HG02610 (cell line): ENCODE data around the gene DDT.
"Not testable (repeated sequence)": the region's sequence is repeated elsewhere in the genome, so short reads cannot be mapped to it uniquely, and the experiment has no call there.

Experiments
- ATAC-seq: cut with Tn5 transposase; IDR thresholded peaks from one replicate; pipeline ENCODE4 v1.9.1; 2021; ENCODE audit warnings: mild to moderate bottlenecking, moderate library complexity; ENCODE audit not compliant: unreplicated experiment

DDT gene

GRCh38 chr22:23993080-23993479 is 18.8 kb upstream of the DDT start:
- ATAC-seq = not testable (repeated sequence)

GRCh38 chr22:23989583-23990244 is 15.5 kb upstream of the DDT start:
- ATAC-seq = not testable (repeated sequence)

- ATAC-seq = not testable (repeated sequence)
These were observed 12.4 kb upstream of the DDT start for GRCh38 chr22:23986538-23987178.

GRCh38 chr22:23986089-23986488 is 11.8 kb upstream of the DDT start:
- not testable (repeated sequence) for ATAC-seq

GRCh38 chr22:23984430-23984829 is 10.2 kb upstream of the DDT start:
- ATAC-seq = no peak

GRCh38 chr22:23980567-23980966 is 6.3 kb upstream of the DDT start:
- ATAC-seq = not testable (repeated sequence)

- not testable (repeated sequence) for ATAC-seq
These were observed 5.5 kb upstream of the DDT start, which contains the start of gene GSTT2 for GRCh38 chr22:23979557-23980240. TSS of gene GSTT2 (plus strand) at chr22:23980134.

- not testable (repeated sequence) for ATAC-seq
These were observed 3.1 kb upstream of the DDT start for GRCh38 chr22:23977304-23977703.

GRCh38 chr22:23974836-23975352 is 653 bp upstream of the DDT start:
- not testable (repeated sequence) for ATAC-seq

- not testable (repeated sequence) for ATAC-seq
These were observed 2.3 kb downstream of the DDT start for GRCh38 chr22:23971927-23972326.

GRCh38 chr22:23970816-23971486 is 3.3 kb downstream of the DDT start:
- ATAC-seq = no peak

GRCh38 chr22:23970201-23970641 is 4.0 kb downstream of the DDT start:
- no peak for ATAC-seq

GRCh38 chr22:23969071-23969470 is 5.2 kb downstream of the DDT start:
- no peak for ATAC-seq

GRCh38 chr22:23966568-23966967 is 7.7 kb downstream of the DDT start, which contains the start of gene DDTL:
TSS of gene DDTL (plus strand) at chr22:23966888. CDS start at chr22:23966915, 27 bp downstream.
- ATAC-seq = peak; percentile 90

GRCh38 chr22:23966094-23966493 is 8.1 kb downstream of the DDT start:
- ATAC-seq = peak; percentile 33

GRCh38 chr22:23961084-23961771 is 13.0 kb downstream of the DDT start, which contains the start of gene GSTT2B:
TSS of gene GSTT2B (minus strand) at chr22:23961195. CDS start at chr22:23961131, 64 bp downstream.
- ATAC-seq = not testable (repeated sequence)

GRCh38 chr22:23956301-23956900 is 17.8 kb downstream of the DDT start:
- not testable (repeated sequence) for ATAC-seq

- not testable (repeated sequence) for ATAC-seq
These were observed 18.4 kb downstream of the DDT start for GRCh38 chr22:23955886-23956285.

- ATAC-seq = not testable (repeated sequence)
These were observed 19.3 kb downstream of the DDT start for GRCh38 chr22:23954991-23955305.
